ENCODE measurements around the gene TMEM94. TPM values are rescaled to one million over a fixed set of nuclear protein-coding genes. Genes with fewer than 3 reads are reported as not detected.

TMEM94 gene
- total and polyA plus RNA-seq, 3 experiments from 2014 or later = 18.8 to 66.0 (median 63.3) TPM

GRCh38 chr17:75530837-75531720 lies 74.6 kb downstream of the TMEM94 start:
- Histone ChIP-seq H3K27ac (ENCODE audit: low read depth, low read length) (no peak overlapping the region), H3K9me3 (ENCODE audit: low read length) (no peaks in the 10 kb centered on the region), H3K27me3 (ENCODE audit: insufficient read depth, low read length, poor library complexity, severe bottlenecking) (no peaks in the 10 kb centered on the region), H3K4me1 (ENCODE audit: insufficient read depth, low read length) (peaks cover 35% of the 10 kb centered on the region), H3K4me3 (ENCODE audit: low read length) (no peak overlapping the region), H3K36me3 (ENCODE audit: insufficient read depth, low read length) (no peaks in the 10 kb centered on the region)
- Mint-ChIP-seq H3K36me3 (peaks cover 0 to 19% (median 2%) of the 10 kb centered on the region in 3 donors), H3K4me3 (peak overlapping the region in 1 of 7 donors; percentile 56), H3K9me3 (no peaks in the 10 kb centered on the region), H3K4me1 (peaks cover 39 to 44% (median 40%) of the 10 kb centered on the region in 3 donors), H3K27me3 (no peaks in the 10 kb centered on the region), H3K27ac (peak overlapping the region in 1 of 8 donors; percentile 44)
- DNase-seq = no peak
- ChIA-PET POLR2A (interaction anchor here (0.6 kb wide), 1 partner anchor 136 kb away, joined by 4 read pairs; the partner anchor contains the start of gene RECQL5), CTCF (no interaction called here)

GRCh38 chr17:75531721-75532072 lies 75.3 kb downstream of the TMEM94 start:
- ChIA-PET CTCF (interaction anchor here (1.5 kb wide), 1 partner anchor 99 kb away, joined by 3 read pairs; no protein-coding TSS in a partner anchor), POLR2A (no interaction called here)
- no peaks in the 10 kb centered on the region for H3K9me3 ChIP-seq (ENCODE audit: low read length)
- peaks cover 37 to 43% (median 37%) of the 10 kb centered on the region in 3 donors for H3K4me1 Mint-ChIP-seq
- no peak overlapping the region for H3K27ac Mint-ChIP-seq
- H3K27ac ChIP-seq (ENCODE audit: low read depth, low read length) = no peak overlapping the region
- no peak overlapping the region for H3K4me3 ChIP-seq (ENCODE audit: low read length)
- H3K27me3 Mint-ChIP-seq = no peaks in the 10 kb centered on the region
- no peak for DNase-seq
- no peaks in the 10 kb centered on the region for H3K9me3 Mint-ChIP-seq
- H3K27me3 ChIP-seq (ENCODE audit: insufficient read depth, low read length, poor library complexity, severe bottlenecking) = no peaks in the 10 kb centered on the region
- H3K4me1 ChIP-seq (ENCODE audit: insufficient read depth, low read length) = peaks cover 33% of the 10 kb centered on the region
- no peak overlapping the region for H3K4me3 Mint-ChIP-seq
- no peaks in the 10 kb centered on the region for H3K36me3 ChIP-seq (ENCODE audit: insufficient read depth, low read length)
- H3K36me3 Mint-ChIP-seq = peaks cover 0 to 19% (median 2%) of the 10 kb centered on the region in 3 donors

GRCh38 chr17:75535119-75535537 lies 78.7 kb downstream of the TMEM94 start:
- H3K27ac Mint-ChIP-seq = peak overlapping the region; percentile 83 to 97 (median 96)
- no peaks in the 10 kb centered on the region for H3K9me3 Mint-ChIP-seq
- no peaks in the 10 kb centered on the region for H3K27me3 ChIP-seq (ENCODE audit: insufficient read depth, low read length, poor library complexity, severe bottlenecking)
- ChIA-PET POLR2A (interaction anchor here (0.8 to 2.2 kb wide), 6 partner anchors 9 to 53 kb away, joined by 3 to 16 read pairs (median 5); partner anchors contain the start of genes LLGL2 and TSEN54), CTCF (interaction anchor here (0.5 to 2.7 kb wide), 13 partner anchors 10 to 123 kb away, joined by 3 to 10 read pairs (median 4); partner anchors contain the start of genes LLGL2 and TSEN54)
- peaks cover 3 to 20% (median 4%) of the 10 kb centered on the region in 3 donors for H3K36me3 Mint-ChIP-seq
- no peaks in the 10 kb centered on the region for H3K36me3 ChIP-seq (ENCODE audit: insufficient read depth, low read length)
- H3K4me3 ChIP-seq (ENCODE audit: low read length) = peak overlapping the region; percentile 17
- peak overlapping the region; percentile 7 to 84 (median 73) for H3K4me3 Mint-ChIP-seq
- peaks cover 30% of the 10 kb centered on the region for H3K4me1 ChIP-seq (ENCODE audit: insufficient read depth, low read length)
- peak; percentile 42 to 77 (median 49) for DNase-seq
- no peaks in the 10 kb centered on the region for H3K27me3 Mint-ChIP-seq
- peaks cover 28 to 43% (median 31%) of the 10 kb centered on the region in 3 donors for H3K4me1 Mint-ChIP-seq
- peak overlapping the region; percentile 35 for H3K27ac ChIP-seq (ENCODE audit: low read depth, low read length)
- H3K9me3 ChIP-seq (ENCODE audit: low read length) = no peaks in the 10 kb centered on the region

GRCh38 chr17:75535871-75536270 lies 79.4 kb downstream of the TMEM94 start:
- Mint-ChIP-seq H3K9me3 (no peaks in the 10 kb centered on the region), H3K4me3 (peak overlapping the region in 4 of 7 donors; percentile 69 to 84 (median 74)), H3K36me3 (peaks cover 3 to 23% (median 4%) of the 10 kb centered on the region in 3 donors), H3K27ac (peak overlapping the region; percentile 83 to 97 (median 96)), H3K4me1 (peaks cover 28 to 46% (median 35%) of the 10 kb centered on the region in 3 donors), H3K27me3 (no peaks in the 10 kb centered on the region)
- Histone ChIP-seq H3K4me3 (ENCODE audit: low read length) (no peak overlapping the region), H3K27me3 (ENCODE audit: insufficient read depth, low read length, poor library complexity, severe bottlenecking) (no peaks in the 10 kb centered on the region), H3K27ac (ENCODE audit: low read depth, low read length) (peak overlapping the region; percentile 35), H3K9me3 (ENCODE audit: low read length) (no peaks in the 10 kb centered on the region), H3K36me3 (ENCODE audit: insufficient read depth, low read length) (no peaks in the 10 kb centered on the region), H3K4me1 (ENCODE audit: insufficient read depth, low read length) (peaks cover 30% of the 10 kb centered on the region)
- CTCF ChIA-PET = interaction anchor here (0.6 to 2.7 kb wide), 6 partner anchors 16 to 119 kb away, joined by 3 to 10 read pairs (median 4); partner anchors contain the start of gene TSEN54
- POLR2A ChIA-PET = interaction anchor here (1.5 to 2.2 kb wide), 3 partner anchors 10 to 19 kb away, joined by 4 to 16 read pairs (median 11); partner anchors contain the start of genes LLGL2 and TSEN54
- no peak for DNase-seq

GRCh38 chr17:75536366-75536765 lies 79.9 kb downstream of the TMEM94 start:
- DNase-seq = no peak
- H3K27ac Mint-ChIP-seq = peak overlapping the region in 7 of 8 donors; percentile 54 to 95 (median 81)
- CTCF ChIA-PET = interaction anchor here (1.4 to 2.7 kb wide), 2 partner anchors 52 to 111 kb away, joined by 3 to 9 read pairs; no protein-coding TSS in a partner anchor

GRCh38 chr17:75539967-75540729 lies 83.7 kb downstream of the TMEM94 start:
- Mint-ChIP-seq H3K9me3 (no peaks in the 10 kb centered on the region), H3K27ac (peak overlapping the region in 1 of 8 donors; percentile 50), H3K4me3 (peak overlapping the region in 1 of 7 donors; percentile 65), H3K36me3 (peaks cover 3 to 23% (median 6%) of the 10 kb centered on the region in 3 donors), H3K4me1 (peaks cover 10 to 27% (median 18%) of the 10 kb centered on the region in 3 donors), H3K27me3 (peaks cover 0 to 2% of the 10 kb centered on the region in 2 donors)
- Histone ChIP-seq H3K27me3 (ENCODE audit: insufficient read depth, low read length, poor library complexity, severe bottlenecking) (no peaks in the 10 kb centered on the region), H3K4me1 (ENCODE audit: insufficient read depth, low read length) (peaks cover 14% of the 10 kb centered on the region), H3K9me3 (ENCODE audit: low read length) (no peaks in the 10 kb centered on the region), H3K36me3 (ENCODE audit: insufficient read depth, low read length) (no peaks in the 10 kb centered on the region), H3K4me3 (ENCODE audit: low read length) (no peak overlapping the region), H3K27ac (ENCODE audit: low read depth, low read length) (no peak overlapping the region)
- no peak for DNase-seq
- ChIA-PET CTCF (interaction anchor here (0.7 to 1.5 kb wide), 3 partner anchors 11 to 24 kb away, joined by 3 read pairs; partner anchors contain the start of genes LLGL2 and TSEN54), POLR2A (no interaction called here)

More at GRCh38 chr17:75536366-75536765, 79.9 kb downstream of the TMEM94 start:
- no peaks in the 10 kb centered on the region for H3K9me3 ChIP-seq (ENCODE audit: low read length)
- H3K9me3 Mint-ChIP-seq = no peaks in the 10 kb centered on the region
- H3K36me3 Mint-ChIP-seq = peaks cover 3 to 24% (median 4%) of the 10 kb centered on the region in 3 donors
- H3K4me1 Mint-ChIP-seq = peaks cover 28 to 45% (median 36%) of the 10 kb centered on the region in 3 donors
- H3K4me3 ChIP-seq (ENCODE audit: low read length) = no peak overlapping the region
- H3K27me3 ChIP-seq (ENCODE audit: insufficient read depth, low read length, poor library complexity, severe bottlenecking) = no peaks in the 10 kb centered on the region
- no peaks in the 10 kb centered on the region for H3K27me3 Mint-ChIP-seq
- H3K27ac ChIP-seq (ENCODE audit: low read depth, low read length) = no peak overlapping the region
- no peaks in the 10 kb centered on the region for H3K36me3 ChIP-seq (ENCODE audit: insufficient read depth, low read length)
- peaks cover 30% of the 10 kb centered on the region for H3K4me1 ChIP-seq (ENCODE audit: insufficient read depth, low read length)
- POLR2A ChIA-PET = interaction anchor here (1.5 to 2.2 kb wide), 2 partner anchors 15 to 20 kb away, joined by 4 to 16 read pairs; partner anchors contain the start of gene TSEN54
- H3K4me3 Mint-ChIP-seq = peak overlapping the region in 1 of 7 donors; percentile 54

GRCh38 chr17:75540923-75541503 lies 84.6 kb downstream of the TMEM94 start:
- ChIA-PET POLR2A (interaction anchor here (0.6 kb wide), 1 partner anchor 14 kb away, joined by 4 read pairs; no protein-coding TSS in a partner anchor), CTCF (no interaction called here)
- no peak for DNase-seq
- peaks cover 0 to 2% of the 10 kb centered on the region in 2 donors for H3K27me3 Mint-ChIP-seq
- H3K27ac Mint-ChIP-seq = peak overlapping the region in 2 of 8 donors; percentile 32 to 92
- no peak overlapping the region for H3K27ac ChIP-seq (ENCODE audit: low read depth, low read length)
- peaks cover 3 to 18% (median 9%) of the 10 kb centered on the region in 3 donors for H3K4me1 Mint-ChIP-seq
- no peaks in the 10 kb centered on the region for H3K27me3 ChIP-seq (ENCODE audit: insufficient read depth, low read length, poor library complexity, severe bottlenecking)
- H3K36me3 Mint-ChIP-seq = peaks cover 3 to 30% (median 6%) of the 10 kb centered on the region in 3 donors
- H3K4me1 ChIP-seq (ENCODE audit: insufficient read depth, low read length) = peaks cover 5% of the 10 kb centered on the region
- H3K4me3 Mint-ChIP-seq = no peak overlapping the region
- H3K9me3 ChIP-seq (ENCODE audit: low read length) = no peaks in the 10 kb centered on the region
- H3K36me3 ChIP-seq (ENCODE audit: insufficient read depth, low read length) = no peaks in the 10 kb centered on the region
- H3K4me3 ChIP-seq (ENCODE audit: low read length) = no peak overlapping the region
- H3K9me3 Mint-ChIP-seq = no peaks in the 10 kb centered on the region

All from CD8-positive, alpha-beta memory T cell (primary cell).